Activated CD8-positive, alpha-beta T cell treated with anti-CD3 and anti-CD28 coated beads, Interleukin-2, amount 10 ng/mL, durations not matched to agents 7 days and 5 days (primary cell): ENCODE data around the gene TNFRSF1B. TPM values are rescaled to one million over a fixed set of nuclear protein-coding genes. Genes with fewer than 3 reads are reported as not detected.

Experiments used
- ATAC-seq: fragments of 150-1000 bp; cut with Tn5 transposase; one replicate; pipeline ENCODE4 v1.10.0; 2021; ENCODE audit warnings: moderate library complexity
- CTCF ChIA-PET: fragments of 350-600 bp; sonication (Branson Sonifier 250); formaldehyde crosslinking; loops from one replicate; lab custom pipeline; 2021; ENCODE audit warnings: antibody characterized with exemption; lab: Charles Lee
- POLR2A ChIA-PET: fragments of 350-600 bp; sonication (Branson Sonifier 250); formaldehyde crosslinking; loops from one replicate; lab custom pipeline; 2021; ENCODE audit warnings: antibody characterized with exemption; lab: Charles Lee
- DNase-seq: peaks from one replicate; pipeline ENCODE4 v3.0.0-alpha.2; 2020
- H3K27ac Mint-ChIP-seq: one replicate; pipeline ENCODE4 v1.8.0; 2021; ENCODE audit warnings: mild to moderate bottlenecking, mixed read lengths
- H3K27me3 Mint-ChIP-seq: one replicate; pipeline ENCODE4 v1.8.0; 2021; ENCODE audit warnings: low read depth, mixed read lengths
- H3K36me3 Mint-ChIP-seq: one replicate; pipeline ENCODE4 v1.8.0; 2021; ENCODE audit warnings: low read depth, mixed read lengths
- H3K4me1 Mint-ChIP-seq: one replicate; pipeline ENCODE4 v1.8.0; 2021; ENCODE audit warnings: low read depth, mixed read lengths
- H3K4me3 Mint-ChIP-seq: one replicate; pipeline ENCODE4 v1.8.0; 2021; ENCODE audit warnings: mild to moderate bottlenecking, mixed read lengths
- H3K9me3 Mint-ChIP-seq: one replicate; pipeline ENCODE4 v1.8.0; 2022; ENCODE audit warnings: mixed read lengths; ENCODE audit not compliant: insufficient read depth
- total RNA-seq, 2 experiments: library from RNA; stranded (reverse); gene quantifications; one replicate each; pipeline ENCODE4 v1.2.3, GENCODE V29; 2021

TNFRSF1B gene
- total RNA-seq, 2 experiments from 2014 or later, result 274 to 284 TPM

GRCh38 chr1:12148958-12149790 lies 17.6 kb upstream of the TNFRSF1B start:
- POLR2A ChIA-PET, result interaction anchor here (1.8 to 5.1 kb wide), 8 partner anchors 8 to 240 kb away, joined by 7 to 42 read pairs (median 18); partner anchors contain the start of gene TNFRSF1B
- ATAC-seq (no peak), DNase-seq (no peak)
- Mint-ChIP-seq H3K27me3 (no peaks in the 10 kb centered on the region), H3K9me3 (peaks cover 11% of the 10 kb centered on the region), H3K4me1 (peaks cover 94% of the 10 kb centered on the region), H3K4me3 (no peak overlapping the region), H3K27ac (peak overlapping the region; percentile 95), H3K36me3 (peaks cover 24% of the 10 kb centered on the region)
- CTCF ChIA-PET, result interaction anchor here (0.8 to 11.1 kb wide), 12 partner anchors 10 to 95 kb away, joined by 3 to 94 read pairs (median 4); partner anchors contain the start of gene TNFRSF1B

GRCh38 chr1:12149791-12150175 lies 17.0 kb upstream of the TNFRSF1B start:
- CTCF ChIA-PET, result interaction anchor here (0.8 to 11.1 kb wide), 13 partner anchors 10 to 95 kb away, joined by 3 to 94 read pairs (median 5); partner anchors contain the start of gene TNFRSF1B

GRCh38 chr1:12150456-12151200 lies 16.2 kb upstream of the TNFRSF1B start:
- Mint-ChIP-seq H3K4me3 (peak overlapping the region; percentile 73), H3K27me3 (no peaks in the 10 kb centered on the region), H3K27ac (peak overlapping the region; percentile 95), H3K4me1 (peaks cover 92% of the 10 kb centered on the region), H3K9me3 (peaks cover 11% of the 10 kb centered on the region), H3K36me3 (peaks cover 28% of the 10 kb centered on the region)
- ATAC-seq (peak; percentile 77), DNase-seq (peak; percentile 66)
- POLR2A ChIA-PET, result interaction anchor here (0.6 to 5.1 kb wide), 16 partner anchors 9 to 293 kb away, joined by 3 to 42 read pairs (median 6); partner anchors contain the start of gene TNFRSF1B
- CTCF ChIA-PET, result interaction anchor here (0.8 to 11.1 kb wide), 16 partner anchors 9 to 94 kb away, joined by 3 to 94 read pairs (median 3); partner anchors contain the start of gene TNFRSF1B

More at GRCh38 chr1:12149791-12150175, 17.0 kb upstream of the TNFRSF1B start:
- H3K27me3 Mint-ChIP-seq, result no peaks in the 10 kb centered on the region
- peaks cover 24% of the 10 kb centered on the region for H3K36me3 Mint-ChIP-seq
- H3K9me3 Mint-ChIP-seq, result peaks cover 11% of the 10 kb centered on the region
- DNase-seq (no peak), ATAC-seq (no peak)
- H3K4me1 Mint-ChIP-seq, result peaks cover 92% of the 10 kb centered on the region
- POLR2A ChIA-PET, result interaction anchor here (0.7 to 5.1 kb wide), 11 partner anchors 10 to 294 kb away, joined by 3 to 42 read pairs (median 11); partner anchors contain the start of gene TNFRSF1B
- peak overlapping the region; percentile 95 for H3K27ac Mint-ChIP-seq
- H3K4me3 Mint-ChIP-seq, result peak overlapping the region; percentile 73

GRCh38 chr1:12151465-12151864 lies 15.3 kb upstream of the TNFRSF1B start:
- POLR2A ChIA-PET, result interaction anchor here (0.6 to 5.1 kb wide), 9 partner anchors 9 to 242 kb away, joined by 3 to 42 read pairs (median 16); partner anchors contain the start of gene TNFRSF1B
- peak overlapping the region; percentile 95 for H3K27ac Mint-ChIP-seq
- CTCF ChIA-PET, result interaction anchor here (0.8 to 11.1 kb wide), 6 partner anchors 8 to 26 kb away, joined by 3 to 94 read pairs (median 12); no protein-coding TSS in a partner anchor
- peaks cover 94% of the 10 kb centered on the region for H3K4me1 Mint-ChIP-seq
- H3K36me3 Mint-ChIP-seq, result peaks cover 31% of the 10 kb centered on the region
- DNase-seq (no peak), ATAC-seq (no peak)
- H3K9me3 Mint-ChIP-seq, result peaks cover 11% of the 10 kb centered on the region
- H3K27me3 Mint-ChIP-seq, result no peaks in the 10 kb centered on the region
- H3K4me3 Mint-ChIP-seq, result peak overlapping the region; percentile 73

GRCh38 chr1:12152113-12152891 lies 14.5 kb upstream of the TNFRSF1B start:
- CTCF ChIA-PET, result interaction anchor here (1.0 to 11.1 kb wide), 3 partner anchors 9 to 26 kb away, joined by 3 to 94 read pairs (median 18); no protein-coding TSS in a partner anchor
- DNase-seq (no peak), ATAC-seq (no peak)
- POLR2A ChIA-PET, result interaction anchor here (0.6 to 3.9 kb wide), 6 partner anchors 10 to 244 kb away, joined by 3 to 42 read pairs (median 4); no protein-coding TSS in a partner anchor
- H3K9me3 Mint-ChIP-seq, result peaks cover 11% of the 10 kb centered on the region
- H3K4me1 Mint-ChIP-seq, result peaks cover 94% of the 10 kb centered on the region
- no peaks in the 10 kb centered on the region for H3K27me3 Mint-ChIP-seq
- peak overlapping the region; percentile 6 for H3K4me3 Mint-ChIP-seq
- H3K27ac Mint-ChIP-seq, result peak overlapping the region; percentile 95
- H3K36me3 Mint-ChIP-seq, result peaks cover 32% of the 10 kb centered on the region

GRCh38 chr1:12153181-12153785 lies 13.5 kb upstream of the TNFRSF1B start:
- Mint-ChIP-seq H3K4me3 (peak overlapping the region; percentile 10), H3K4me1 (peaks cover 94% of the 10 kb centered on the region), H3K9me3 (peaks cover 11% of the 10 kb centered on the region), H3K27ac (peak overlapping the region; percentile 95), H3K36me3 (peaks cover 33% of the 10 kb centered on the region), H3K27me3 (no peaks in the 10 kb centered on the region)
- no peak for DNase-seq
- ChIA-PET CTCF (interaction anchor here (0.9 to 11.1 kb wide), 3 partner anchors 8 to 27 kb away, joined by 3 to 94 read pairs (median 3); no protein-coding TSS in a partner anchor), POLR2A (interaction anchor here (1.1 to 1.6 kb wide), 4 partner anchors 9 to 245 kb away, joined by 3 to 6 read pairs (median 4); no protein-coding TSS in a partner anchor)
- ATAC-seq, result peak; percentile 15

- H3K4me3 Mint-ChIP-seq, result no peak overlapping the region
- H3K27me3 Mint-ChIP-seq, result no peaks in the 10 kb centered on the region
- no peaks in the 10 kb centered on the region for H3K9me3 Mint-ChIP-seq
- CTCF ChIA-PET, result interaction anchor here (1.1 to 2.7 kb wide), 5 partner anchors 8 to 31 kb away, joined by 3 to 35 read pairs (median 7); no protein-coding TSS in a partner anchor
- POLR2A ChIA-PET, result interaction anchor here (3.3 kb wide), 1 partner anchor 11 kb away, joined by 25 read pairs; the partner anchor contains the start of gene TNFRSF1B
- peak overlapping the region; percentile 62 for H3K27ac Mint-ChIP-seq
- peaks cover 90% of the 10 kb centered on the region for H3K4me1 Mint-ChIP-seq
- peaks cover 26% of the 10 kb centered on the region for H3K36me3 Mint-ChIP-seq
- no peak for ATAC-seq
- no peak for DNase-seq
Measured at GRCh38 chr1:12155328-12155727, 11.5 kb upstream of the TNFRSF1B start.

GRCh38 chr1:12157366-12158231 lies 9.2 kb upstream of the TNFRSF1B start:
- DNase-seq (no peak), ATAC-seq (no peak)
- H3K27me3 Mint-ChIP-seq, result no peaks in the 10 kb centered on the region
- ChIA-PET POLR2A (interaction anchor here (0.9 to 3.3 kb wide), 7 partner anchors 9 to 249 kb away, joined by 3 to 25 read pairs (median 6); partner anchors contain the start of gene TNFRSF1B), CTCF (interaction anchor here (0.9 to 2.7 kb wide), 5 partner anchors 7 to 52 kb away, joined by 4 to 35 read pairs (median 5); no protein-coding TSS in a partner anchor)
- no peaks in the 10 kb centered on the region for H3K9me3 Mint-ChIP-seq
- peaks cover 90% of the 10 kb centered on the region for H3K4me1 Mint-ChIP-seq
- peaks cover 16% of the 10 kb centered on the region for H3K36me3 Mint-ChIP-seq
- H3K4me3 Mint-ChIP-seq, result peak overlapping the region; percentile 58
- peak overlapping the region; percentile 97 for H3K27ac Mint-ChIP-seq

GRCh38 chr1:12158357-12159092 lies 8.3 kb upstream of the TNFRSF1B start:
- Mint-ChIP-seq H3K4me3 (peak overlapping the region; percentile 58), H3K27me3 (no peaks in the 10 kb centered on the region), H3K36me3 (peaks cover 15% of the 10 kb centered on the region), H3K9me3 (no peaks in the 10 kb centered on the region), H3K4me1 (peaks cover 90% of the 10 kb centered on the region), H3K27ac (peak overlapping the region; percentile 97)
- DNase-seq (no peak), ATAC-seq (no peak)
- ChIA-PET CTCF (interaction anchor here (1.8 to 2.7 kb wide), 3 partner anchors 8 to 32 kb away, joined by 5 to 35 read pairs (median 8); no protein-coding TSS in a partner anchor), POLR2A (interaction anchor here (0.9 to 3.3 kb wide), 5 partner anchors 8 to 250 kb away, joined by 3 to 25 read pairs (median 6); partner anchors contain the start of gene TNFRSF1B)
